ENCODE measurements around the gene SH2D4B.

SH2D4B gene

GRCh38 chr10:80671847-80672246 lies 134.1 kb downstream of the SH2D4B start:
- H3K4me3 ChIP-seq (ENCODE audit: low read length), result no peak overlapping the region
- DNase-seq (ENCODE audit: low read depth), result no peak
- no peak for TF ChIP-seq CTCF (conservative IDR thresholded peaks at IDR 0.05; ENCODE audit: low read depth, low read length)

- no peak for DNase-seq (ENCODE audit: low read depth)
- no peak overlapping the region for H3K4me3 ChIP-seq (ENCODE audit: low read length)
- no peak for TF ChIP-seq CTCF (conservative IDR thresholded peaks at IDR 0.05; ENCODE audit: low read depth, low read length)
Measured at GRCh38 chr10:80672613-80673012, 134.9 kb downstream of the SH2D4B start.

GRCh38 chr10:80674809-80675208 lies 137.1 kb downstream of the SH2D4B start:
- TF ChIP-seq CTCF (conservative IDR thresholded peaks at IDR 0.05; ENCODE audit: low read depth, low read length), result no peak
- no peak for DNase-seq (ENCODE audit: low read depth)
- H3K4me3 ChIP-seq (ENCODE audit: low read length), result no peak overlapping the region

- no peak for TF ChIP-seq CTCF (conservative IDR thresholded peaks at IDR 0.05; ENCODE audit: low read depth, low read length)
- DNase-seq (ENCODE audit: low read depth), result no peak
- no peak overlapping the region for H3K4me3 ChIP-seq (ENCODE audit: low read length)
Measured at GRCh38 chr10:80681142-80681541, 143.4 kb downstream of the SH2D4B start.

- no peak overlapping the region for H3K4me3 ChIP-seq (ENCODE audit: low read length)
- TF ChIP-seq CTCF (conservative IDR thresholded peaks at IDR 0.05; ENCODE audit: low read depth, low read length), result no peak
- no peak for DNase-seq (ENCODE audit: low read depth)
Measured at GRCh38 chr10:80684259-80684658, 146.6 kb downstream of the SH2D4B start.

GRCh38 chr10:80685355-80685754 lies 147.7 kb downstream of the SH2D4B start:
- no peak for TF ChIP-seq CTCF (conservative IDR thresholded peaks at IDR 0.05; ENCODE audit: low read depth, low read length)
- H3K4me3 ChIP-seq (ENCODE audit: low read length), result no peak overlapping the region
- no peak for DNase-seq (ENCODE audit: low read depth)

GRCh38 chr10:80686734-80687475 lies 149.2 kb downstream of the SH2D4B start:
- no peak for DNase-seq (ENCODE audit: low read depth)
- TF ChIP-seq CTCF (conservative IDR thresholded peaks at IDR 0.05; ENCODE audit: low read depth, low read length), result peak; percentile 17
- H3K4me3 ChIP-seq (ENCODE audit: low read length), result no peak overlapping the region
